ENCODE measurements around the gene FAM120B.

- TF ChIP-seq CTCF (IDR thresholded peaks at IDR 0.05) (no peak), EZH2 (IDR thresholded peaks at IDR 0.05) (no peak)
Measured at GRCh38 chr6:170289951-170290295, 16.6 kb upstream of the FAM120B start.
